K562 (cell line): ENCODE data around the gene ZNF687. TPM values are rescaled to one million over a fixed set of nuclear protein-coding genes. Genes with fewer than 3 reads are reported as not detected.

ENCODE experiments used
- ATAC-seq: fragments of 200-7000 bp; cut with Tn5 transposase; 3 replicates; pipeline ENCODE4 v1.9.1; 2020; ENCODE audit warnings: moderate library complexity
- BruUV-seq: library from RNA; stranded (reverse); fragments of 400-500 nt; replicated peaks from 2 replicates; lab custom pipeline; 2021; lab: Mats Ljungman, UMichigan
- CTCF ChIA-PET: fragments of 300-600 bp; formaldehyde crosslinking; extraction: SDS; loops from one replicate; lab custom pipeline; 2021; ENCODE audit warnings: low intra/inter-chr PET ratio; lab: Yijun Ruan, JAX
- POLR2A ChIA-PET: fragments of 300-600, 350-650 bp; sonication (Branson Sonifier 250); formaldehyde crosslinking; extraction: SDS; loops from one replicate; lab custom pipeline; 2021; ENCODE audit warnings: antibody characterized with exemption, inconsistent platforms; lab: Yijun Ruan, JAX
- DNase-seq, 4 experiments: peaks; one replicate each; pipeline versions ENCODE4 v3.0.0 to v3.0.0-alpha.2; 2011 to 2018; ENCODE audit warnings: low spot score in 3 of 4, mixed read lengths in 3 of 4; ENCODE audit errors: extremely low read depth in 1 of 4
- FAIRE-seq: peaks from 2 replicates; lab custom pipeline; 2011; peaks lifted over from hg19 to GRCh38; lab: Jason Lieb, UNC
- H2AFZ ChIP-seq: 2 replicates; pipeline ENCODE4 v1.6.0; 2011; ENCODE audit warnings: low read depth, low read length, control low read depth, inconsistent platforms
- H3K27ac ChIP-seq: fragments of 200-600 bp; 3 replicates; pipeline ENCODE4 v1.8.0; 2011; ENCODE audit warnings: low read depth, mild to moderate bottlenecking, control low read depth, inconsistent platforms, low read length, moderate library complexity, mixed read lengths; ENCODE audit errors: extremely low read depth
- H3K27me3 ChIP-seq, 2 experiments: fragments of 300-600 bp in 1 of 2; 2 replicates in 1 of 2; 3 replicates in 1 of 2; pipeline versions ENCODE4 v1.6.0 to v1.8.0; 2011; ENCODE audit warnings: inconsistent platforms in 2 of 2, low read length in 2 of 2, mild to moderate bottlenecking in 1 of 2, mixed read lengths in 1 of 2, moderate library complexity in 1 of 2; ENCODE audit not compliant: control insufficient read depth in 2 of 2, insufficient read depth in 2 of 2
- H3K36me3 ChIP-seq: fragments of 300-600 bp; 3 replicates; pipeline ENCODE4 v1.8.0; 2011; ENCODE audit warnings: mild to moderate bottlenecking, low read length, inconsistent platforms; ENCODE audit not compliant: control insufficient read depth, insufficient read depth
- H3K4me1 ChIP-seq, 2 experiments: fragments of 200-600 bp in 1 of 2; replicated peaks in 1 of 2; 2 replicates in 1 of 2; 3 replicates in 1 of 2; pipeline versions ENCODE4 v1.5.1 to v1.8.0; 2011; ENCODE audit warnings: inconsistent platforms in 2 of 2, low read length in 2 of 2, mild to moderate bottlenecking in 1 of 2, mixed read lengths in 1 of 2, moderate library complexity in 1 of 2; ENCODE audit not compliant: control insufficient read depth in 2 of 2, insufficient read depth in 2 of 2
- H3K4me2 ChIP-seq: 2 replicates; pipeline ENCODE4 v1.6.1; 2011; ENCODE audit warnings: low read length, control low read depth, inconsistent platforms, mixed read lengths; ENCODE audit not compliant: insufficient read depth
- H3K4me3 ChIP-seq: fragments of 200-600 bp; sonication (generic), shearing (Covaris generic); 2 replicates; pipeline ENCODE4 v1.5.1; 2016; ENCODE audit warnings: control low read depth, inconsistent platforms
- H3K79me2 ChIP-seq: fragments of 200-600 bp; 3 replicates; pipeline ENCODE4 v1.8.0; 2011; ENCODE audit warnings: low read length, inconsistent platforms; ENCODE audit not compliant: control insufficient read depth, insufficient read depth
- H3K9ac ChIP-seq, 2 experiments: 2 replicates each; pipeline versions ENCODE4 v1.6.0 to v1.6.1; 2011; ENCODE audit warnings: low read depth in 2 of 2, low read length in 2 of 2, control low read depth in 1 of 2, inconsistent platforms in 1 of 2, mild to moderate bottlenecking in 1 of 2, mixed read lengths in 1 of 2; ENCODE audit not compliant: insufficient read depth in 1 of 2
- H3K9me1 ChIP-seq: one replicate; pipeline ENCODE4 v1.6.0; 2011; ENCODE audit warnings: inconsistent platforms, mild to moderate bottlenecking, low read length, moderate library complexity; ENCODE audit not compliant: control insufficient read depth, insufficient read depth
- H3K9me3 ChIP-seq: replicated peaks from 2 replicates; pipeline ENCODE4 v1.5.1; 2011; ENCODE audit warnings: low read depth, low read length, inconsistent platforms; ENCODE audit not compliant: control insufficient read depth, insufficient read depth
- H4K20me1 ChIP-seq: replicated peaks from 2 replicates; pipeline ENCODE4 v1.6.1; 2011; ENCODE audit warnings: low read length, inconsistent platforms, mixed read lengths; ENCODE audit not compliant: control insufficient read depth, insufficient read depth
- CBX8 ChIP-seq: fragments of 200-600 bp; sonication (generic); IDR thresholded peaks from 2 replicates; pipeline ENCODE4 v1.6.1; 2012; ENCODE audit warnings: borderline replicate concordance, mixed run types, low read depth, mild to moderate bottlenecking, moderate library complexity, mixed read lengths, low read length, control low read depth, inconsistent platforms; ENCODE audit not compliant: poor library complexity, severe bottlenecking; ENCODE audit errors: extremely low read depth
- EP300 ChIP-seq: IDR thresholded peaks from 2 replicates; pipeline ENCODE4 v1.6.1; 2012; ENCODE audit warnings: low read length, improper control_type of control experiment
- HMGN3 ChIP-seq: IDR thresholded peaks from 2 replicates; pipeline ENCODE4 v1.6.1; 2011; ENCODE audit warnings: borderline replicate concordance, low read depth, mild to moderate bottlenecking, mixed read lengths, low read length; ENCODE audit not compliant: insufficient read length; ENCODE audit errors: extremely low read depth
- MYNN ChIP-seq, 2 experiments: sonication (generic); formaldehyde crosslinking in 1 of 2; IDR thresholded peaks; 2 replicates each; pipeline versions ENCODE4 v1.5.0 to v1.6.1; 2016 to 2020; ENCODE audit warnings: antibody characterized with exemption in 1 of 2, missing genetic modification reagents in 1 of 2
- NFRKB ChIP-seq: fragments of 450-650 bp; IDR thresholded peaks from 2 replicates; pipeline ENCODE4 v1.6.1; 2016; ENCODE audit warnings: low read depth
- PPARD ChIP-seq: fragments of 250-450 bp; sonication (Bioruptor Pico); IDR thresholded peaks from 2 replicates; pipeline ENCODE4 v1.8.0; 2022; ENCODE audit warnings: inconsistent platforms, mild to moderate bottlenecking, moderate library complexity
- RBM25 ChIP-seq: fragments of 200-400 bp; formaldehyde crosslinking; IDR thresholded peaks from 2 replicates; pipeline ENCODE4 v1.6.1; 2018; ENCODE audit warnings: low read length, low read depth, moderate library complexity; ENCODE audit not compliant: severe bottlenecking
- SIN3A ChIP-seq, 2 experiments: fragments of 150-350 bp in 1 of 2; IDR thresholded peaks; 2 replicates each; pipeline ENCODE4 v1.6.1; 2011 to 2016; ENCODE audit warnings: borderline replicate concordance in 2 of 2, low read depth in 2 of 2, low read length in 2 of 2, mild to moderate bottlenecking in 2 of 2, moderate library complexity in 2 of 2; ENCODE audit not compliant: control insufficient read depth in 1 of 2
- SRSF7 ChIP-seq: fragments of 200-400 bp; formaldehyde crosslinking; optimal IDR thresholded peaks from 2 replicates; pipeline ENCODE3; 2017; ENCODE audit warnings: mild to moderate bottlenecking, low read depth, low read length
- ZNF347 ChIP-seq: fragments of 450-650 bp; formaldehyde crosslinking; IDR thresholded peaks from 2 replicates; pipeline ENCODE4 v1.4.0; 2020; ENCODE audit warnings: low read depth, mild to moderate bottlenecking, moderate library complexity
- ZNF696 ChIP-seq: fragments of 250-450 bp; sonication (Bioruptor Pico); conservative IDR thresholded peaks from 2 replicates; pipeline ENCODE4 v1.4.0; 2020; ENCODE audit warnings: mild to moderate bottlenecking, moderate library complexity
- WGBS: fragments of 100-300 bp; shearing (Covaris generic); methylation state at CpG from one replicate; pipeline ENCODE4 v1.1.6; 2016; ENCODE audit warnings: low coverage, mixed read lengths; ENCODE audit not compliant: insufficient coverage; ENCODE audit errors: missing lambda C conversion rate; 5-methylcytosine and 5-hydroxymethylcytosine counted together
- in situ Hi-C: fragments of 300-500 bp; cut with MboI; formaldehyde crosslinking; loops from 4 replicates; pipeline ENCODE4 v1.15.0; 2018; ENCODE audit warnings: inconsistent platforms, mixed read lengths
- intact Hi-C: fragments of 100-400 bp; cut with micrococcal nuclease; formaldehyde crosslinking; loops from 2 replicates; pipeline ENCODE4 v1.14.2; 2022
- polyA plus RNA-seq, 8 experiments: library from polyadenylated mRNA; depleted of rRNA in 4 of 8; stranded (reverse) in 5 of 8; unstranded in 3 of 8; fragments of >200 nt; fragmentation: Nextera tagmentation in 2 of 8; fragmentation: Illumina TruSeq in 1 of 8; extraction: Ambion mirVana in 2 of 8; extraction: Trizol in 1 of 8; gene quantifications; 2 replicates each; pipeline versions ENCODE4 v1.2.1 to v1.2.3, GENCODE V29; 2011 to 2014; ENCODE audit warnings: inconsistent platforms in 1 of 8, missing spikeins in 1 of 8
- total RNA-seq, 7 experiments: library from RNA; depleted of rRNA in 6 of 7; stranded (reverse); fragments of >200 nt in 6 of 7; fragmentation: Illumina TruSeq in 2 of 7; extraction: Trizol in 2 of 7; gene quantifications; 2 replicates each; pipeline versions ENCODE4 v1.2.1 to v1.2.3, GENCODE V29; 2011 to 2021; ENCODE audit warnings: low replicate concordance in 1 of 7
- TF ChIP-seq, protein P1 (sequence below): fragments of 150-350 bp; IDR thresholded peaks from 2 replicates; pipeline ENCODE4 v1.6.1; 2014; ENCODE audit warnings: low read depth, mild to moderate bottlenecking, low read length, borderline replicate concordance
- TF ChIP-seq, protein P2 (sequence below): fragments of 250-450 bp; sonication (Bioruptor Pico); IDR thresholded peaks from 2 replicates; pipeline ENCODE4 v1.8.0; 2021; ENCODE audit warnings: moderate library complexity, mild to moderate bottlenecking, inconsistent platforms
- TF ChIP-seq, protein P3 (sequence below): sonication (generic); formaldehyde crosslinking; IDR thresholded peaks from 2 replicates; pipeline ENCODE4 v1.8.1; 2023; ENCODE audit warnings: mild to moderate bottlenecking, missing genetic modification reagents, moderate library complexity

Gene ZNF687
- total and polyA plus RNA-seq, 9 of the 15 experiments (the other 6 are each of a cell fraction or from before 2014, with no cell fraction given), result 0.13 to 26.4 (median 10.6) TPM

DNA sequence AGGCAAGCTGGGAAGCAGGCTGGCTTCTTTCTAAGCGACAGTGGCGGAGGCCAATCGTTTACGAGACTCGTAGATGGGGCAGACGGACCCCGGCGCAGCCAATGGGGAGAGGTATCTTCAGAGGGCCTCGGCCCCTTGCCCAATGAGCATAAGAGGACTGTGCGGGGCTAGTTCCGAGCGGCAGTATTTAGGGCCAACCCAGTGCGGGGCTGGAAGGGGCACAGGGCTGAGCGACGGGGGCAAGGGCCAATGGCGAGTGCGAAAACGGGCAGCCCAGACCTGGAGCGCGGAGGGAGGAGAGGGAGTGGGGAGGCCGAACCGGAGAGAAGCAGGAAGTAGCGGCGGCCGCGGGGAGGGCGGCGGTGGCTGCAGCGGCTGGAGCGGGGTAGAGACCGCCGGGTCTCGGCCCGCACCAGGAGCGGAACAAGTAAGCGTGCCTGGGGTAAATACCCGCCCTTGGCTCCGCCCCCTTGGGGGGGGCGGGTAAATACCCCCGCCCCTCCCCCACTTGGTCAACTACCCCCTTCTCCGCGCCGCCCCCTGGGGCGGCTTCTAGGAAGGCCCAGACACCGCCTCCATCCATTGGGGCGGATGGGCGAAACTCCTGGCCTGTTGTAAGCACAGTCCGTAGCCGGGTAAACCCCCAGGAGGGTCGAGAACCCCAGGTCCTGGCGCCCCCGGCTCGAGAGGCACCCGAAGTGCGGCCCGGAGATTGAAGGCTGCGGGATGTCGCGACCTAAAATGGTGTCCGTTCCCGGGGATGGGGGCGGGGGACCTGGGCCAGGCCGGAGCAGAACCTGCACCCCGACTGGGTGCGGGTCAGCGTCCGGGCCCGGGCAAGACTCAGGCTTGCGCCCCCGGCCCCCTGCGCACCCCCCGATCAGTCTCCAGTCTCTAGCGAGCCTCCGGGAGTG lies at the start of gene ZNF687 (continued):
- TF ChIP-seq, protein P1, sequence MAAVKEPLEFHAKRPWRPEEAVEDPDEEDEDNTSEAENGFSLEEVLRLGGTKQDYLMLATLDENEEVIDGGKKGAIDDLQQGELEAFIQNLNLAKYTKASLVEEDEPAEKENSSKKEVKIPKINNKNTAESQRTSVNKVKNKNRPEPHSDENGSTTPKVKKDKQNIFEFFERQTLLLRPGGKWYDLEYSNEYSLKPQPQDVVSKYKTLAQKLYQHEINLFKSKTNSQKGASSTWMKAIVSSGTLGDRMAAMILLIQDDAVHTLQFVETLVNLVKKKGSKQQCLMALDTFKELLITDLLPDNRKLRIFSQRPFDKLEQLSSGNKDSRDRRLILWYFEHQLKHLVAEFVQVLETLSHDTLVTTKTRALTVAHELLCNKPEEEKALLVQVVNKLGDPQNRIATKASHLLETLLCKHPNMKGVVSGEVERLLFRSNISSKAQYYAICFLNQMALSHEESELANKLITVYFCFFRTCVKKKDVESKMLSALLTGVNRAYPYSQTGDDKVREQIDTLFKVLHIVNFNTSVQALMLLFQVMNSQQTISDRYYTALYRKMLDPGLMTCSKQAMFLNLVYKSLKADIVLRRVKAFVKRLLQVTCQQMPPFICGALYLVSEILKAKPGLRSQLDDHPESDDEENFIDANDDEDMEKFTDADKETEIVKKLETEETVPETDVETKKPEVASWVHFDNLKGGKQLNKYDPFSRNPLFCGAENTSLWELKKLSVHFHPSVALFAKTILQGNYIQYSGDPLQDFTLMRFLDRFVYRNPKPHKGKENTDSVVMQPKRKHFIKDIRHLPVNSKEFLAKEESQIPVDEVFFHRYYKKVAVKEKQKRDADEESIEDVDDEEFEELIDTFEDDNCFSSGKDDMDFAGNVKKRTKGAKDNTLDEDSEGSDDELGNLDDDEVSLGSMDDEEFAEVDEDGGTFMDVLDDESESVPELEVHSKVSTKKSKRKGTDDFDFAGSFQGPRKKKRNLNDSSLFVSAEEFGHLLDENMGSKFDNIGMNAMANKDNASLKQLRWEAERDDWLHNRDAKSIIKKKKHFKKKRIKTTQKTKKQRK, result peak; percentile 99

DNA sequence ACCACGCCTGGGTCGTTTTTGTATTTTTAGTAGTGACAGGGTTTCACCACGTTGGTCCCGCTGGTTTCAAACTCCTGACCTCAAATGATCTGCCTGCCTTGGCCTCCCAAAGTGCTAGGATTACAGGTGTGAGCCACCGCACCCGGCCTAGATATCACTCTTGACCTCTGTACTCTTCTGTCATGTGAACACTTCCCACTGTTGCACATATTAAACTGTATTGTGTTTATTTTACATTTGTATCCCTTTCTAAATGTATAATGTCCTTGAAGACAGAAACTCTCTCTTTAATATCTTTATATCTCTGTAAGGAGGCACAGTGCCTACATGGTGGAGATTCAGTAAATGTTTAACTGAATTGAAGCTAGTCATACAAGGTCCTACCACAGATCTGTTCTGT lies 46.9 kb upstream of the ZNF687 start:
- Histone ChIP-seq H4K20me1 (no peaks in the 10 kb centered on the region), H3K27ac (no peak overlapping the region), H3K9me1 (no peaks in the 10 kb centered on the region), H3K9ac (no peak overlapping the region), H3K36me3 (peaks cover 74% of the 10 kb centered on the region; the same call in 2 of the 3 replicates), H3K4me1 (no peaks in the 10 kb centered on the region; a peak in 1 of 5 replicates), H3K79me2 (no peaks in the 10 kb centered on the region), H3K4me3 (no peak overlapping the region), H3K9me3 (no peaks in the 10 kb centered on the region; the same call in 1 of the 2 replicates), H3K4me2 (no peak overlapping the region), H3K27me3 (no peaks in the 10 kb centered on the region; a peak in 1 of 5 replicates), H2AFZ (no peak overlapping the region)
- intact Hi-C loops (no loop called here), in situ Hi-C loops (no loop called here)
- ATAC-seq (no peak), FAIRE-seq (no peak), DNase-seq (no peak)
- ChIA-PET POLR2A (interaction anchor here (1.0 kb wide), 1 partner anchor 45 kb away, joined by 3 read pairs; no protein-coding TSS in a partner anchor), CTCF (no interaction called here)
- 40% methylated on average over 6 of the region's 6 CpGs for WGBS
- no TSS peak for BruUV-seq
- TF ChIP-seq ZNF696 (CRISPR knock-in tag), result no peak
- TF ChIP-seq SIN3A (IDR thresholded peaks at IDR 0.05; ENCODE audit: borderline replicate concordance in 2 of 2, control insufficient read depth in 1 of 2, low read depth in 2 of 2, low read length in 2 of 2), result no peak
- no peak for TF ChIP-seq CBX8
- TF ChIP-seq MYNN (IDR thresholded peaks at IDR 0.05), result no peak
- TF ChIP-seq MYNN (CRISPR knock-in tag; IDR thresholded peaks at IDR 0.05), result no peak
- no peak for TF ChIP-seq SRSF7
- no peak for TF ChIP-seq HMGN3
- TF ChIP-seq EP300, result no peak
- TF ChIP-seq, protein P2, sequence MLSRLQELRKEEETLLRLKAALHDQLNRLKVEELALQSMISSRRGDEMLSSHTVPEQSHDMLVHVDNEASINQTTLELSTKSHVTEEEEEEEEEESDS, result no peak
- TF ChIP-seq PPARD, result no peak
- no peak for TF ChIP-seq RBM25
- TF ChIP-seq, protein P3, sequence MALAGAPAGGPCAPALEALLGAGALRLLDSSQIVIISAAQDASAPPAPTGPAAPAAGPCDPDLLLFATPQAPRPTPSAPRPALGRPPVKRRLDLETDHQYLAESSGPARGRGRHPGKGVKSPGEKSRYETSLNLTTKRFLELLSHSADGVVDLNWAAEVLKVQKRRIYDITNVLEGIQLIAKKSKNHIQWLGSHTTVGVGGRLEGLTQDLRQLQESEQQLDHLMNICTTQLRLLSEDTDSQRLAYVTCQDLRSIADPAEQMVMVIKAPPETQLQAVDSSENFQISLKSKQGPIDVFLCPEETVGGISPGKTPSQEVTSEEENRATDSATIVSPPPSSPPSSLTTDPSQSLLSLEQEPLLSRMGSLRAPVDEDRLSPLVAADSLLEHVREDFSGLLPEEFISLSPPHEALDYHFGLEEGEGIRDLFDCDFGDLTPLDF (CRISPR knock-in tag), result no peak
- no peak for TF ChIP-seq ZNF347 (CRISPR knock-in tag)
- no peak for TF ChIP-seq NFRKB
